K562 (cell line): ENCODE results near the gene THAP2. TPM values are rescaled to one million over a fixed set of nuclear protein-coding genes. Genes with fewer than 3 reads are reported as not detected.

Experiments used
- ATAC-seq: fragments of 200-7000 bp; cut with Tn5 transposase; 3 replicates; pipeline ENCODE4 v1.9.1; 2020; ENCODE audit warnings: moderate library complexity
- BruUV-seq: library from RNA; stranded (reverse); fragments of 400-500 nt; replicated peaks from 2 replicates; lab custom pipeline; 2021; lab: Mats Ljungman, UMichigan
- CTCF ChIA-PET: fragments of 300-600 bp; formaldehyde crosslinking; extraction: SDS; loops from one replicate; lab custom pipeline; 2021; ENCODE audit warnings: low intra/inter-chr PET ratio; lab: Yijun Ruan, JAX
- POLR2A ChIA-PET: fragments of 300-600, 350-650 bp; sonication (Branson Sonifier 250); formaldehyde crosslinking; extraction: SDS; loops from one replicate; lab custom pipeline; 2021; ENCODE audit warnings: antibody characterized with exemption, inconsistent platforms; lab: Yijun Ruan, JAX
- DNase-seq, 4 experiments: peaks; one replicate each; pipeline versions ENCODE4 v3.0.0 to v3.0.0-alpha.2; 2011 to 2018; ENCODE audit warnings: low spot score in 3 of 4, mixed read lengths in 3 of 4; ENCODE audit errors: extremely low read depth in 1 of 4
- FAIRE-seq: peaks from 2 replicates; lab custom pipeline; 2011; peaks lifted over from hg19 to GRCh38; lab: Jason Lieb, UNC
- H2AFZ ChIP-seq: 2 replicates; pipeline ENCODE4 v1.6.0; 2011; ENCODE audit warnings: low read depth, low read length, control low read depth, inconsistent platforms
- H3K27ac ChIP-seq: fragments of 200-600 bp; 3 replicates; pipeline ENCODE4 v1.8.0; 2011; ENCODE audit warnings: low read depth, mild to moderate bottlenecking, control low read depth, inconsistent platforms, low read length, moderate library complexity, mixed read lengths; ENCODE audit errors: extremely low read depth
- H3K27me3 ChIP-seq, 2 experiments: fragments of 300-600 bp in 1 of 2; 2 replicates in 1 of 2; 3 replicates in 1 of 2; pipeline versions ENCODE4 v1.6.0 to v1.8.0; 2011; ENCODE audit warnings: inconsistent platforms in 2 of 2, low read length in 2 of 2, mild to moderate bottlenecking in 1 of 2, mixed read lengths in 1 of 2, moderate library complexity in 1 of 2; ENCODE audit not compliant: control insufficient read depth in 2 of 2, insufficient read depth in 2 of 2
- H3K36me3 ChIP-seq: fragments of 300-600 bp; 3 replicates; pipeline ENCODE4 v1.8.0; 2011; ENCODE audit warnings: mild to moderate bottlenecking, low read length, inconsistent platforms; ENCODE audit not compliant: control insufficient read depth, insufficient read depth
- H3K4me1 ChIP-seq, 2 experiments: fragments of 200-600 bp in 1 of 2; replicated peaks in 1 of 2; 2 replicates in 1 of 2; 3 replicates in 1 of 2; pipeline versions ENCODE4 v1.5.1 to v1.8.0; 2011; ENCODE audit warnings: inconsistent platforms in 2 of 2, low read length in 2 of 2, mild to moderate bottlenecking in 1 of 2, mixed read lengths in 1 of 2, moderate library complexity in 1 of 2; ENCODE audit not compliant: control insufficient read depth in 2 of 2, insufficient read depth in 2 of 2
- H3K4me2 ChIP-seq: 2 replicates; pipeline ENCODE4 v1.6.1; 2011; ENCODE audit warnings: low read length, control low read depth, inconsistent platforms, mixed read lengths; ENCODE audit not compliant: insufficient read depth
- H3K4me3 ChIP-seq: fragments of 200-600 bp; sonication (generic), shearing (Covaris generic); 2 replicates; pipeline ENCODE4 v1.5.1; 2016; ENCODE audit warnings: control low read depth, inconsistent platforms
- H3K79me2 ChIP-seq: fragments of 200-600 bp; 3 replicates; pipeline ENCODE4 v1.8.0; 2011; ENCODE audit warnings: low read length, inconsistent platforms; ENCODE audit not compliant: control insufficient read depth, insufficient read depth
- H3K9ac ChIP-seq, 2 experiments: 2 replicates each; pipeline versions ENCODE4 v1.6.0 to v1.6.1; 2011; ENCODE audit warnings: low read depth in 2 of 2, low read length in 2 of 2, control low read depth in 1 of 2, inconsistent platforms in 1 of 2, mild to moderate bottlenecking in 1 of 2, mixed read lengths in 1 of 2; ENCODE audit not compliant: insufficient read depth in 1 of 2
- H3K9me1 ChIP-seq: one replicate; pipeline ENCODE4 v1.6.0; 2011; ENCODE audit warnings: inconsistent platforms, mild to moderate bottlenecking, low read length, moderate library complexity; ENCODE audit not compliant: control insufficient read depth, insufficient read depth
- H3K9me3 ChIP-seq: replicated peaks from 2 replicates; pipeline ENCODE4 v1.5.1; 2011; ENCODE audit warnings: low read depth, low read length, inconsistent platforms; ENCODE audit not compliant: control insufficient read depth, insufficient read depth
- H4K20me1 ChIP-seq: replicated peaks from 2 replicates; pipeline ENCODE4 v1.6.1; 2011; ENCODE audit warnings: low read length, inconsistent platforms, mixed read lengths; ENCODE audit not compliant: control insufficient read depth, insufficient read depth
- CHCHD3 ChIP-seq: fragments of 250-450 bp; sonication (Bioruptor Pico); IDR thresholded peaks from 2 replicates; pipeline ENCODE4 v2.1.2; 2022; ENCODE audit warnings: mild to moderate bottlenecking
- RERE ChIP-seq: sonication (generic); formaldehyde crosslinking; IDR thresholded peaks from 2 replicates; pipeline ENCODE4 v1.8.0; 2023; ENCODE audit warnings: missing genetic modification reagents, mild to moderate bottlenecking, borderline replicate concordance
- XRCC5 ChIP-seq: fragments of 200-400 bp; formaldehyde crosslinking; IDR thresholded peaks from 2 replicates; pipeline ENCODE4 v1.6.1; 2017; ENCODE audit warnings: low read depth, mild to moderate bottlenecking, low read length
- ZNF75A ChIP-seq: fragments of 450-650 bp; formaldehyde crosslinking; IDR thresholded peaks from 2 replicates; pipeline ENCODE4 v1.4.0; 2020; ENCODE audit warnings: mild to moderate bottlenecking
- WGBS: fragments of 100-300 bp; shearing (Covaris generic); methylation state at CpG from one replicate; pipeline ENCODE4 v1.1.6; 2016; ENCODE audit warnings: low coverage, mixed read lengths; ENCODE audit not compliant: insufficient coverage; ENCODE audit errors: missing lambda C conversion rate; 5-methylcytosine and 5-hydroxymethylcytosine counted together
- in situ Hi-C: fragments of 300-500 bp; cut with MboI; formaldehyde crosslinking; loops from 4 replicates; pipeline ENCODE4 v1.15.0; 2018; ENCODE audit warnings: inconsistent platforms, mixed read lengths
- intact Hi-C: fragments of 100-400 bp; cut with micrococcal nuclease; formaldehyde crosslinking; loops from 2 replicates; pipeline ENCODE4 v1.14.2; 2022
- polyA plus RNA-seq, 8 experiments: library from polyadenylated mRNA; depleted of rRNA in 4 of 8; stranded (reverse) in 5 of 8; unstranded in 3 of 8; fragments of >200 nt; fragmentation: Nextera tagmentation in 2 of 8; fragmentation: Illumina TruSeq in 1 of 8; extraction: Ambion mirVana in 2 of 8; extraction: Trizol in 1 of 8; gene quantifications; 2 replicates each; pipeline versions ENCODE4 v1.2.1 to v1.2.3, GENCODE V29; 2011 to 2014; ENCODE audit warnings: inconsistent platforms in 1 of 8, missing spikeins in 1 of 8
- total RNA-seq, 7 experiments: library from RNA; depleted of rRNA in 6 of 7; stranded (reverse); fragments of >200 nt in 6 of 7; fragmentation: Illumina TruSeq in 2 of 7; extraction: Trizol in 2 of 7; gene quantifications; 2 replicates each; pipeline versions ENCODE4 v1.2.1 to v1.2.3, GENCODE V29; 2011 to 2021; ENCODE audit warnings: low replicate concordance in 1 of 7

Gene THAP2
- total and polyA plus RNA-seq, 9 of the 15 experiments (the other 6 are each of a cell fraction or from before 2014, with no cell fraction given): 1.8 to 18.9 (median 7.3) TPM

- ATAC-seq (no peak), DNase-seq (no peak), FAIRE-seq (no peak)
- Histone ChIP-seq H3K36me3 (peaks cover 93% of the 10 kb centered on the region), H2AFZ (no peak overlapping the region), H3K27me3 (no peaks in the 10 kb centered on the region), H3K9ac (no peak overlapping the region), H3K9me3 (peaks cover 5% of the 10 kb centered on the region; the same call in 1 of the 2 replicates), H3K4me3 (no peak overlapping the region), H3K79me2 (peaks cover 55% of the 10 kb centered on the region), H3K27ac (no peak overlapping the region), H4K20me1 (no peaks in the 10 kb centered on the region), H3K4me1 (no peaks in the 10 kb centered on the region), H3K9me1 (no peaks in the 10 kb centered on the region), H3K4me2 (no peak overlapping the region)
- intact Hi-C loops: no loop called here
- TF ChIP-seq XRCC5: no peak
- no peak for TF ChIP-seq CHCHD3
- no peak for TF ChIP-seq RERE (CRISPR knock-in tag)
- no peak for TF ChIP-seq ZNF75A (CRISPR knock-in tag)
- WGBS: 90% methylated on average over 4 of the region's 4 CpGs
- in situ Hi-C loops: loop anchor here (10.0 kb wide), 1 partner anchor 96 kb away; no protein-coding TSS in a partner anchor
- POLR2A ChIA-PET: interaction anchor here (0.9 to 1.0 kb wide), 2 partner anchors 12 to 20 kb away, joined by 3 read pairs; no protein-coding TSS in a partner anchor
- no TSS peak for BruUV-seq
- CTCF ChIA-PET: no interaction called here
Observed at GRCh38 chr12:71648537-71648936, 15.6 kb upstream of the THAP2 start.
